Activated CD4-positive, alpha-beta memory T cell treated with anti-CD3 and anti-CD28 coated beads for 36 hours (primary cell): ENCODE data around the gene OLR1. TPM values are rescaled to one million over a fixed set of nuclear protein-coding genes. Genes with fewer than 3 reads are reported as not detected.
"Not testable (repeated sequence)": the region's sequence is repeated elsewhere in the genome, so short reads cannot be mapped to it uniquely, and the experiment has no call there.

Source experiments
- CTCF ChIA-PET: fragments of 350-600 bp; sonication (Branson Sonifier 250); formaldehyde crosslinking; loops from one replicate; lab custom pipeline; 2021; ENCODE audit warnings: antibody characterized with exemption, inconsistent platforms; lab: Charles Lee
- POLR2A ChIA-PET: fragments of 350-600 bp; sonication (Branson Sonifier 250); formaldehyde crosslinking; loops from one replicate; lab custom pipeline; 2021; ENCODE audit warnings: antibody characterized with exemption; lab: Charles Lee
- DNase-seq: peaks from one replicate; pipeline ENCODE4 v3.0.0-alpha.2; 2020
- H3K27ac Mint-ChIP-seq: one replicate; pipeline ENCODE4 v1.8.0; 2021; ENCODE audit warnings: mixed read lengths
- H3K27me3 Mint-ChIP-seq: one replicate; pipeline ENCODE4 v1.8.0; 2021; ENCODE audit warnings: mixed read lengths
- H3K36me3 Mint-ChIP-seq: one replicate; pipeline ENCODE4 v1.8.0; 2021; ENCODE audit warnings: mixed read lengths
- H3K4me1 Mint-ChIP-seq: one replicate; pipeline ENCODE4 v1.8.0; 2021; ENCODE audit warnings: low read depth, mixed read lengths
- H3K4me3 Mint-ChIP-seq: one replicate; pipeline ENCODE4 v1.8.0; 2021; ENCODE audit warnings: mild to moderate bottlenecking, mixed read lengths
- H3K9me3 Mint-ChIP-seq: one replicate; pipeline ENCODE4 v1.8.0; 2021; ENCODE audit warnings: mixed read lengths
- intact Hi-C: fragments of 100-400 bp; cut with micrococcal nuclease; formaldehyde crosslinking; loops from one replicate; pipeline ENCODE4 v1.15.1; 2023
- total RNA-seq, 2 experiments: library from RNA; stranded (reverse); gene quantifications; one replicate each; pipeline ENCODE4 v1.2.3, GENCODE V29; 2021

The OLR1 gene
- total RNA-seq = not detected

DNA sequence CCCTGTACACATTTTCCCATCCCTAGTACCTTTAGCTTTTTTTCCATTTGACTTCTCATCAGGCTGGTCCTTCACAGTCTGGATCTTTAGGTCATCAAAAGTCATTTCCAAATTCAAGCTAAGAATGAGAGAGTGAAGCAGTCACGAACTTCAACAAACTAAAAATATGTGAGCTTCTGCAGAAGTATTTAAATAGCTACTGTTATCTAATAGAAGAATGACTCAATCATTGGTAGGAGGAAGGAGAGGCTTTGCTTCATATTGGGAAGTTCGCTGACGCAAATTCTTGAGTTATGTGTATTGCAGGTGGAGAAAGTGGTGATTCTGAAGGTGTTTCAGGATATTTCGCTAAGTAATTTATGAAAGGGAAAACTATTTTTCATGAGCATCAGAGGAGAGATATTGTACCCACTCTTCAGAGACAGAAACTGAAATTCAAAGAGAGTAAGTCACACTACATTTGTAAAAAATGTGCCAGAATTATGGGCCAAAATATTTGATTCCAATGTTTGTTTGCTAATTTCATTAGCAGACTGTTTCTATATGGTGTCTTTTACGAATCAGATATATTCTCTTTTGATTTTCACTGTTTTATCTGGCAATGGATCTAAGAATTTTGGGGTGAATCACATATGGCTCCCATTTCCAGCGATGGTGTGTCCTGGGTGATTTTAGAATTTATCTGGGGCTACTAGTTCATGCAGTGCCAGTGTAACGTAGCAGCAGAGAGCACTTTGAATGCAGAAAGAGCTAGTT is at the start of gene OLR1:
TSS of gene OLR1 (minus strand) at position 160 of the 756 bp plus-strand sequence. CDS start at position 105, 55 bp downstream.
- H3K27me3 Mint-ChIP-seq = peaks cover 17% of the 10 kb centered on the region
- POLR2A ChIA-PET = no interaction called here
- CTCF ChIA-PET = interaction anchor here (1.5 to 2.4 kb wide), 2 partner anchors 19 to 162 kb away, joined by 3 to 8 read pairs; no protein-coding TSS in a partner anchor
- no peaks in the 10 kb centered on the region for H3K9me3 Mint-ChIP-seq
- H3K36me3 Mint-ChIP-seq = no peaks in the 10 kb centered on the region
- no peaks in the 10 kb centered on the region for H3K4me1 Mint-ChIP-seq
- DNase-seq = no peak
- no peak within 1 kb of the TSS for H3K27ac Mint-ChIP-seq
- H3K4me3 Mint-ChIP-seq = no peak within 1 kb of the TSS
- intact Hi-C loops = no loop called here

DNA sequence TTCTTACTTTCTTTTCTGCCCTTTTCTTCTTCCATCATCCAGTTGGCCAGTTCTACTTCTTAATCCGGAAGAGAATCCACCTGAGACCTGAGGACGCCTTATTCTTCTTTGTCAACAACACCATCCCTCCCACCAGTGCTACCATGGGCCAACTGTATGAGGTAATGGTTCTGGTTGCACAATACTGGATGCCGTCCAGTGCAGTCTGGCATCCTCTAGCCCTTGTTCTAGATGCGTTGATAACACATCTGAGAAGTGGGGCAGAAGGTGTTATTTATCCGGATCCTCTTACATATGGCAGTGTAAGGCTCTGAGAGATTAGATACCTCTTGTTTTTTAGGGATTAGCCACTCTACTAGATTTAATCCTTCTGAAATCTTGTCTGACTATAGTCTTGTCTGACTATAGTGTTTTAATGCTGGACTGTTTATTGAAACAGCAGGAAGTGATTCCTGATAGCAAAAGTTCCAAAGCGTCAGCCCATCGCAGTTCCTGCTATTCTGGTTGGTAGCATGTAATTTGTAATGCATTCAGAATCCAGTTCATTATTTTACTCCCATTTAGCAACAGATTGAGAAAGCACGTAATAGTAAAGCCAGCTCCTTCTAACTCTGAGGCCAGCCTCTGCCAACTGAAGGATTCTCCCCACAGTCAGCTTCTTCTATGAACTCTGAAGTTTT is 48.6 kb upstream of the OLR1 start:
- Mint-ChIP-seq H3K9me3 (no peaks in the 10 kb centered on the region), H3K27me3 (no peaks in the 10 kb centered on the region), H3K36me3 (peaks cover 35% of the 10 kb centered on the region), H3K4me3 (no peak overlapping the region), H3K27ac (no peak overlapping the region), H3K4me1 (peaks cover 4% of the 10 kb centered on the region)
- ChIA-PET POLR2A (no interaction called here), CTCF (no interaction called here)
- DNase-seq = no peak
- intact Hi-C loops = no loop called here

DNA sequence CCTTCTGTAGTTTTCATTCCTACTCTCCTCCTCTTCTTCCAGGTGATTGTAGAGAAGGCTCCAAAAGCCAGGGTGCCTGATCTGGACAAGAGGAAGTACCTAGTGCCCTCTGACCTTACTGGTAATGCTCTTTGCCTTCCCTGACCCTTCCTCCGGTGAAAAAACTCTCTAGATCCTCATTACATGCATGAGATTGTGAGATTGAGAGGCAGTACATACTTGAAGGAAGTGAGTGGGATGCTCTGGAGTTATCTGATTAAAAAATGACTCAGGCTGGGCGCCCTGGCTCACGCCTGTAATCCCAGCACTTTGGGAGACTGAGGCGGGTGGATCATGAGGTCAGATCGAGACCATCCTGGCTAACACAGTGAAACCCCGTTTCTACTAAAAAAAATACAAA is 46.1 kb upstream of the OLR1 start:
- DNase-seq = no peak
- POLR2A ChIA-PET = no interaction called here
- Mint-ChIP-seq H3K9me3 (no peaks in the 10 kb centered on the region), H3K27me3 (no peaks in the 10 kb centered on the region), H3K36me3 (peaks cover 21% of the 10 kb centered on the region), H3K4me3 (no peak overlapping the region), H3K4me1 (peaks cover 24% of the 10 kb centered on the region), H3K27ac (no peak overlapping the region)
- intact Hi-C loops = loop anchor here (10.0 kb wide), 2 partner anchors 273 to 1787 kb away; no protein-coding TSS in a partner anchor
- CTCF ChIA-PET = no interaction called here

DNA sequence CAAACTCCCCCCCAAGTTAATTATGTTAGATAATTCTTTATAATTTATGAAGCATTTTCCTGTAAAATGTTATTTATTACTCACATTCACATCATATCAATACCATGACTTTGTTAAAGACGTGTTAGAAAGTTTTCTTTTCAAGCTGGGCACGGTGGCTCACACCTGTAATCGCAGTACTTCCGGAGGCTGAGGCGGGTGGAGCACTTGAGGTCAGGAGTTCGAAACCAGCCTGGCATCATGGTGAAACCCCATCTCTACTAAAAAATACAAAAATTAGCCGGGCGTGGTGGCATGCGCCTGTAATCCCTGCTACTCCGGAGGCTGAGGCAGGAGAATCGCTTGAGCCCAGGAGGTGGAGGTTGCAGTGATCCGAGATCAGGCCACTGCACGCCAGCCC is 44.0 kb upstream of the OLR1 start:
- H3K4me3 Mint-ChIP-seq, H3K36me3 Mint-ChIP-seq, H3K27ac Mint-ChIP-seq, H3K27me3 Mint-ChIP-seq, H3K9me3 Mint-ChIP-seq, POLR2A ChIA-PET: not testable (repeated sequence)
- peak; percentile 68 for DNase-seq
- H3K4me1 Mint-ChIP-seq = peaks cover 24% of the 10 kb centered on the region
- CTCF ChIA-PET = interaction anchor here (0.6 kb wide), 2 partner anchors 64 to 772 kb away, joined by 3 read pairs; no protein-coding TSS in a partner anchor
- intact Hi-C loops = loop anchor here (10.0 kb wide), 2 partner anchors 271 to 1789 kb away; no protein-coding TSS in a partner anchor

DNA sequence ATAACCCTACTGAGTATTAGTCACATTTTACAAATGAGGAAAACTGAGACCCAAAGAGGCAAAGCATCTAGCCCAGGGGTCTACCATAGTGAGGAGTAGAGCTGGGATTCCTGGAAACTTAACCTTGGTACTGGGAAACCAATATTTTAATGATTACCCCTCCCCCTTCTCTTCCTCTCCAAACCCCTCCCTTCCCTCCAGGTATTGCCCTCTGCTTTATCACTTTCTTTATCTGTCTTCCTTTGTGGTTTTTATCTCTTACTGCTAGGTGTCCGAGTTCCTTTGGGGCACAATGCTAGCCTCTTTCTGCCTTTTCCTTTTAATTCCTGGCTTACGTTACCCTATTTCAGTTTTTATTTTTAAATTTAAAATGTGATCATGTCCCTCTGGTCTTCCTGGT is 43.5 kb upstream of the OLR1 start:
- H3K4me3 Mint-ChIP-seq = no peak overlapping the region
- peaks cover 24% of the 10 kb centered on the region for H3K4me1 Mint-ChIP-seq
- POLR2A ChIA-PET = no interaction called here
- H3K9me3 Mint-ChIP-seq = no peaks in the 10 kb centered on the region
- CTCF ChIA-PET = interaction anchor here (1.9 kb wide), 1 partner anchor 63 kb away, joined by 7 read pairs; no protein-coding TSS in a partner anchor
- H3K27ac Mint-ChIP-seq = no peak overlapping the region
- peaks cover 2% of the 10 kb centered on the region for H3K36me3 Mint-ChIP-seq
- intact Hi-C loops = loop anchor here (10.0 kb wide), 2 partner anchors 271 to 1789 kb away; no protein-coding TSS in a partner anchor
- no peak for DNase-seq
- no peaks in the 10 kb centered on the region for H3K27me3 Mint-ChIP-seq

DNA sequence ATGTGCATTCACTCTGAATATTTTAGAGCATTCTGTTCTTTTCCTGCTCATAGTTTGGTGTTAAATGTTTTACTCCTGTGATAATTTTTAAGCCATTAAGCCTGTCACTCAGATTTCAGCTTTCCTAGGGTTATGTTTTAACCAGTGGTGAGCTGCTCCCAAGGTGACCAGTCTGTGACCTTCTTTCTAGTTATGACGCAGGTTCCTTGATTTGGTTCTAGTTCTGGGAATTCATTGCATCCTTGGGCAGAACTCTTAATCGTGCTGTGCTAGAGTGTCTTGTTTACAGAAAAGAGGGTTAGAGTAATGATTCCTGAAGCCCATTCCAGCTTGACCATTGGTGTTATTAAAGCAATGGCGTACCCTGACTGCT is 42.9 kb upstream of the OLR1 start:
- Mint-ChIP-seq H3K4me1 (peaks cover 24% of the 10 kb centered on the region), H3K36me3 (no peaks in the 10 kb centered on the region), H3K27ac (no peak overlapping the region), H3K4me3 (no peak overlapping the region), H3K9me3 (no peaks in the 10 kb centered on the region), H3K27me3 (no peaks in the 10 kb centered on the region)
- intact Hi-C loops = loop anchor here (5.0 to 10.0 kb wide), 3 partner anchors 270 to 1790 kb away; partner anchors contain the start of gene CLEC2B
- ChIA-PET CTCF (interaction anchor here (0.7 to 1.9 kb wide), 3 partner anchors 62 to 426 kb away, joined by 3 to 7 read pairs (median 3); no protein-coding TSS in a partner anchor), POLR2A (no interaction called here)
- DNase-seq = no peak

DNA sequence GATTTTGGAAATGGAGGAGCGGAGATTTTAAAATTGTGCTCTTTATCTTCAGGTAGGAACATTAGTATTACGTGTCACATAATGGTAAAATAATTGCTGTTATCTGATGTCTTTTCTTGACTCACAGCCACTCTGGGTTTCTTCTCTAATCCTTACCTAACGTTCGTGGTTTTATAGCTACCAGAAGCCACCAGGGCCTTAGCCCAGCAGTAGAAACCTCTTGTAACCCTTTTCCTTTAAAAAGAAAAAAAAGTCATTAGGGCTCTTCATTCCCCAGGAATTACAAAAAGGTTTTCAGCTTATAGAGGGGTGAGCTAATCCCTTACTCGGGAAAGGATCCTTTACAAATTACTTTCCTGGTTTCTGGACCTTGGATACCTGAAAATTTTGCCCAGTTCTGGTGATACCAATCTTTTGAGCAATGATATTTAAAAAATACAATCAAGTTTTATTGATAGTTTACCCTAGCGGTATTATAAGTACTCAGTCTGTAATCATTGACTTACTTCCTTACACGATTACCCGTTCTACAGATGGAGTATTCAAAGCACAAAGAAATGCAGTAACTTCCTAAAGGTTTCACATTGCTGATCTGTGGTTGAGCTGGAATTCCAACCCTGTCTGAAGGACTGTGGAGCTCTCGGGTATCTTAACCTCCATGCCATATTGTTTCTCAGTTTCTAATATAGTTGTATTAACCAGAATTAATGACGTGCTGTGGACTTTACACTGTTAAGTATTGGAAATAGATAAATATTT is 42.4 kb upstream of the OLR1 start:
- no peak for DNase-seq
- intact Hi-C loops = loop anchor here (5.0 to 10.0 kb wide), 3 partner anchors 270 to 1790 kb away; partner anchors contain the start of gene CLEC2B
- Mint-ChIP-seq H3K36me3 (no peaks in the 10 kb centered on the region), H3K27me3 (no peaks in the 10 kb centered on the region), H3K4me1 (peaks cover 24% of the 10 kb centered on the region), H3K4me3 (peak overlapping the region; percentile 89), H3K9me3 (no peaks in the 10 kb centered on the region), H3K27ac (no peak overlapping the region)
- ChIA-PET CTCF (interaction anchor here (0.7 to 1.9 kb wide), 5 partner anchors 21 to 471 kb away, joined by 3 to 7 read pairs (median 3); no protein-coding TSS in a partner anchor), POLR2A (no interaction called here)

DNA sequence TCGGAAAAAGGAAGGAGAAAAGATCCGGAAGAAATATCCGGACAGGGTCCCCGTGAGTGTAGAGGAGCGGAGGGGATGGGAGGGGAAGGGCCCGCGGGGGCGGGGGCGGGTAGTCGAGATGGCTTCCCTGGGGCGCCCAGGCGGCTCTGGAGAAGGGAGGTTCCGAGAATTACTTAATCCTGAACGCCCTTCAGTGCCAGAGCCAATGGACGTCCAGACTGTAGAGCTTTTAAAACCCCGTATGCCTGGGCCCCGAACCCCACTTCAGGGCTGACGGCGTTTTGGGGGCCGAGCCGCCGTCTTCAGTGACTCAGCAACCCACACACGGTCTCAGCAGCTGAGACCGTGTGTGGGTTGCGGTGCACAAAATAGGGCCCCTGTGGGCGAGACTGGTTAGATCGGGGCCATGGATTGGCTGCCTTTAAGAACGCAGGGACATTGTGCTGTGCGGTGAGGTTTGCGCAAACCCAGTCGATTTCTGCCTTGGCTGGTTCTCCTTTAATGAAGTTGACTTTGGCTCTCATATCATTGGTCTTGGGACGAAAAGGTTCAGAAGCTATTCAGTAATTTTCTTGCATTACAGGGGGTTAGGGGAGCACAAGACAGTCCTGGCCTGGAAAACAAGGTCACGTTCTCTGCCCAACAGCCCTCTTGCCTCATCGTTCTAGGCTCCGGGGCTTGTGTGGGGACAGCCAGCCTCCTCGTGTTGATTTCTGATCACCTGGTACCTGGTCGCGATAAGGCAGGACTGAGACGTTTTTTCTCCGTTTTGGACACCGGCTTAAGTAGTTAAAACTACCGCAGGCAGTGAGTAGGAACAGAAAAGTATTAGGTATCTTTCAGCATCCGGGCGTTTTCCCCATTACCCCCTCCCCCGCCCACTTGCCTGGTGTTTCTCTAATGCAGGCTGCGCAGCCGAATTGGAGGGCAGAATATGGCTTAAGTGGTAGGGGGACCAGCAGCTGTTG is 41.5 kb upstream of the OLR1 start:
- peak overlapping the region; percentile 89 for H3K4me3 Mint-ChIP-seq
- H3K27me3 Mint-ChIP-seq = no peaks in the 10 kb centered on the region
- no peaks in the 10 kb centered on the region for H3K36me3 Mint-ChIP-seq
- ChIA-PET POLR2A (interaction anchor here (1.0 to 1.2 kb wide), 2 partner anchors 198 to 400 kb away, joined by 3 to 4 read pairs; partner anchors contain the start of gene MAGOHB), CTCF (interaction anchor here (0.7 to 1.9 kb wide), 5 partner anchors 22 to 471 kb away, joined by 3 to 7 read pairs (median 3); no protein-coding TSS in a partner anchor)
- intact Hi-C loops = loop anchor here (1.0 to 10.0 kb wide), 9 partner anchors 61 to 1791 kb away; partner anchors contain the start of genes CLEC2B, SMIM10L1 and YBX3
- peak; percentile 86 for DNase-seq
- no peaks in the 10 kb centered on the region for H3K9me3 Mint-ChIP-seq
- H3K27ac Mint-ChIP-seq = peak overlapping the region; percentile 78
- peaks cover 24% of the 10 kb centered on the region for H3K4me1 Mint-ChIP-seq

DNA sequence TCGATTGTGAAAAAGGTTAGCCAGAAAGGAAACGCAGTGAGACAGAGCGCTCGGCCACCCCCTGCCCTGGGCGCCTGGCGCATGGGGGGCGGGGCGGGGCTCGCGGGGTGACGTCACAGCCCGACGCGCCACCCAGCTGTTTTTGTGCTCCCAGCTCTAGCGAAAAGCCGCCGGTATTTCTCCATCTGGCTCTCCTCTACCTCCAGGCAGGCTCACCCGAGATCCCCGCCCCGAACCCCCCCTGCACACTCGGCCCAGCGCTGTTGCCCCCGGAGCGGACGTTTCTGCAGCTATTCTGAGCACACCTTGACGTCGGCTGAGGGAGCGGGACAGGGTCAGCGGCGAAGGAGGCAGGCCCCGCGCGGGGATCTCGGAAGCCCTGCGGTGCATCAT is 40.8 kb upstream of the OLR1 start, which contains the start of gene GABARAPL1:
TSS of gene GABARAPL1 (plus strand) at position 139 of the 393 bp plus-strand sequence. CDS start at position 392, 253 bp downstream.
- H3K27ac Mint-ChIP-seq = peak within 1 kb of the TSS; percentile 78
- ChIA-PET POLR2A (interaction anchor here (1.0 to 1.2 kb wide), 3 partner anchors 199 to 452 kb away, joined by 3 to 4 read pairs (median 3); partner anchors contain the start of genes CD69 and MAGOHB), CTCF (interaction anchor here (0.7 to 1.4 kb wide), 2 partner anchors 60 to 470 kb away, joined by 3 to 4 read pairs; no protein-coding TSS in a partner anchor)
- peaks cover 21% of the 10 kb centered on the region for H3K4me1 Mint-ChIP-seq
- peak within 1 kb of the TSS; percentile 89 for H3K4me3 Mint-ChIP-seq
- intact Hi-C loops = loop anchor here (1.0 to 10.0 kb wide), 11 partner anchors 60 to 1792 kb away; partner anchors contain the start of genes CLEC2B, MAGOHB, SMIM10L1 and YBX3
- no peaks in the 10 kb centered on the region for H3K27me3 Mint-ChIP-seq
- peak; percentile 81 for DNase-seq
- H3K9me3 Mint-ChIP-seq = no peaks in the 10 kb centered on the region
- no peaks in the 10 kb centered on the region for H3K36me3 Mint-ChIP-seq
